GM15510 (cell line): Measurements from ENCODE around the gene YIF1B.

Source experiments
- POLR2A ChIP-seq: IDR thresholded peaks from 3 replicates; pipeline ENCODE4 v1.6.1; 2011; ENCODE audit warnings: borderline replicate concordance; ENCODE audit not compliant: insufficient read length; ENCODE audit errors: extremely low read depth

Gene YIF1B

DNA sequence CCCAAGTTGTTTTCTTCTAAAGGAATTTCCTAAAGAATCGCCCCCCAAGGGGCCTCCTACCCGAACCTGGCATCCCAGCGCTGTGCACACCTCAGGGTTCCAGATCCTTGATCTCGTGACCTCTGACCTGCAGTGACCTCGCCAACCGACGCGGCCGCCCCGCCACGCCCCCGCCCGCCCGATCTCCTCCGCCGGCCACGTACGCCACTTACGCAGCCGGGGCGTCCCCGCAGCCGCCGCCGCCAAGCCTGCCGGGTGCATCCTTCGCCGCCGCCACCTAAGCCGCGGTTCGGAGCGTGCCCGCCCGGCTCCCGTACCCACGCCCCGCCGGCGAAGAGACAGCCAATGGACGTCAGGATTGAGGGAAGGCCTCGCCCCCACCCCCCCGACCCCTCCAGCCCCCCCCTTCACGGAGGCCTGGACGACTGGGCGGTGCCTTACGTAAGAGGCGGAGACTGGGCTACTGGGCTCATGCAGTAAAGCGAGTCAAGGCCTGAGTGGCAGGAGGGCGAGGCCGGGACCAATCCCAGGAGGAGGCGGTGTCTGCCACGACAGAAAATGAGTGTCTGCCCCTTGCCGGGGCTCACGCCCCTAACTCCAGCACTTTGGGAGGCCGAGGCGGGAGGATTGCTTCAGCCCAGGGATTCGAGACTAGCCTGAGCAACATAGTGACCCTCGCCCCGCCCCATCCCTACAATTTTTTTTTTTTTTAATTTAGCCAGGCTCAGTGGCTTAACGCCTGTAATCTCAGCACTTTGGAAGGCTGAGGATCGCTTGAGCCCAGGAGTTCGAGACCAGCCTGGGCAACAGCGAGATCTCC, at the start of gene YIF1B:
TSS of gene YIF1B (minus strand) at position 291 of the 820 bp plus-strand sequence. CDS start at position 261, 30 bp downstream.
- peak; percentile 41 for TF ChIP-seq POLR2A

DNA sequence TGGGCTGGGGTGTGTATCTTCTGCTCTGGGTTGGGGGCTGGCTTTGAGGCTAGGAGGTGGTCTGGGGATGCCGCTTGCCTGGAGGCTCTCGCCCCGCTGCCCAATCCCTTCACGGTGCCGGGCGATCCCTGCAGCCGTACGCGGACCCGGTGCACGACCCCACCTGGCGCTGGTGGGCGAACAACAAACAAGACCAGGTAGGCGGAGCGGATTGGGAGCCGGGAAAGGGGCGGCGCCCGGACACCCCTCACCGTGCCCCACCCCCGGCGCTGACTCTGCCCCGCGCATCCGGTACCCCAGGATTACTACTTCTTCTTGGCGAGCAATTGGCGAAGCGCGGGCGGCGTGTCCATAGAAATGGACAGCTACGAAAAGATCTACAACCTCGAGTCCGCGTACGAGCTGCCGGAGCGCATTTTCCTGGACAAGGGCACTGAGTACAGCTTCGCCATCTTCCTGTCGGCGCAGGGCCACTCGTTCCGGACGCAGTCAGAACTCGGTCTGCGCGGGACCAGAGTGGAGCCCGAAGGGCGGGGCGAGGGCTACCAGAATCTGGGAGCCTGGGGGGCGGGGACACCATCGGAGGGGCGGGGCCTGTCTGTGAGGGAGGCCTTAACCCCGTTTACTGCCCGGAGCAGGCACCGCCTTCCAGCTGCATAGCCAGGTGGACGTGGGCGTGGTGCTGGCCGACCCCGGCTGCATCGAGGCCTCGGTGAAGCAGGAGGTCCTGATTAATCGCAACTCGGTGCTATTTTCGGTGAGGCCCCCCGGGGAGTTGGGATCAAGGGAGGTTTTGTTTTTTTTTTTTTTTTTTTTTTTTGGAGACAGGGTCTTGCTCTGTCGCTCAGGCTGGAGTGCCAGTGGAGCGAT, 46.6 kb upstream of the YIF1B start:
- TF ChIP-seq POLR2A, result peak; percentile 26

- no peak for TF ChIP-seq POLR2A
These were observed 45.9 kb upstream of the YIF1B start for GRCh38 chr19:38361633-38362075.

DNA sequence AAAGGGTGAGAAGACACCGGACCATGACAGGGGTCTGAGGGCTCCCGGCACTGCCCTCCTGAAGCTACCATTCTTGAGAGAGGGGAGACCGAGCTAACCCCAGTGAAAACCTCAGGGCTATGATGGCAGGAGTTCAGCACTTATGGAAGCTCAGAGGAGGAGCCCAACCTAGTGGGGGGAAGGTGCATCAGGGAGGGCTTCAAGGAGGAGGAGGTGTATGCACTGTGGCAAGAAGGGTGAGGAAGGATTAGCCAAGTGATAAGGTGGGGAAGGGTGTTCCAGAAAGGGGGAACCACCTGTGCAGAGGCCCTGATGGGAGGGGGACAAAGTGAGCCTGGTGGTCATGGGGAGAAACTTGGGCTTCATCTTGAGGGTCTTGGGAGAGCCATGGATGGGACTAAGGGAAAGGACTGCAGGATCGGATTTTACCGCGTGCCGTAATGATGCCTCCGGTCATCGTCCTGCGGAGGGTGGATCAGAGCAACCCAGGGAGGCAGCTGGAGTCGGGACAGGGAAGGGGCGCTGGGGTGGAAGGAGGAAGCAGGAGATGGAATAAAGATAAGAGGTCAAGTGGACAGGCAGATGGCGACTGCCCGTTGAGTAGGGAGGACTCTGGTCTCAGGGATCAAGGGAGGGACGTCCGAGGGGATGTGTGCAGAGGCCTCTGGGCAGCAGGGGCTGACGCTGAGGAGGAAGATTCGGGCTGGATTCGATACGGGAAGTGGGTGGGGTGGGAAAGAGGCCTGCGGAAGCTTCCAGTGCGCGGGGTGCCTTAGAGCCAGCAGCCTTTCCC, 45.3 kb upstream of the YIF1B start:
- TF ChIP-seq POLR2A, result no peak

DNA sequence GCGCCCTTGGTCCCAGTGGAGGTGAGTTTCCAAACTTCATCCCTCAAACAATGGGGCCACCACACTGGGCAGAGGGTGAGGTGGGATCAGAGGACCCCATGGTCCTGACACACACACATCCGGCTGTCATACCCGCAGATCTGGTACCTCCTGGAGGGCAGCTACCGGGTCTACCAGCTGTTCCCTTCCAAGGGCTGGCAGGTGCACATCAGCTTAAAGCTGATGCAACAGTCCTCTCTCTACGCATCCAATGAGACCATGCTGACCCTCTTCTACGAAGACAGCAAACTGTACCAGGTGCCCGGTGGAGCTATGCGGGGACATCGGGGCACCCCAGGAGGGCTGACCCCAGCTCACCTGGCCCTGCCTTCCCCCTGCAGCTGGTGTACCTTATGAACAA, 44.6 kb upstream of the YIF1B start:
- no peak for TF ChIP-seq POLR2A

DNA sequence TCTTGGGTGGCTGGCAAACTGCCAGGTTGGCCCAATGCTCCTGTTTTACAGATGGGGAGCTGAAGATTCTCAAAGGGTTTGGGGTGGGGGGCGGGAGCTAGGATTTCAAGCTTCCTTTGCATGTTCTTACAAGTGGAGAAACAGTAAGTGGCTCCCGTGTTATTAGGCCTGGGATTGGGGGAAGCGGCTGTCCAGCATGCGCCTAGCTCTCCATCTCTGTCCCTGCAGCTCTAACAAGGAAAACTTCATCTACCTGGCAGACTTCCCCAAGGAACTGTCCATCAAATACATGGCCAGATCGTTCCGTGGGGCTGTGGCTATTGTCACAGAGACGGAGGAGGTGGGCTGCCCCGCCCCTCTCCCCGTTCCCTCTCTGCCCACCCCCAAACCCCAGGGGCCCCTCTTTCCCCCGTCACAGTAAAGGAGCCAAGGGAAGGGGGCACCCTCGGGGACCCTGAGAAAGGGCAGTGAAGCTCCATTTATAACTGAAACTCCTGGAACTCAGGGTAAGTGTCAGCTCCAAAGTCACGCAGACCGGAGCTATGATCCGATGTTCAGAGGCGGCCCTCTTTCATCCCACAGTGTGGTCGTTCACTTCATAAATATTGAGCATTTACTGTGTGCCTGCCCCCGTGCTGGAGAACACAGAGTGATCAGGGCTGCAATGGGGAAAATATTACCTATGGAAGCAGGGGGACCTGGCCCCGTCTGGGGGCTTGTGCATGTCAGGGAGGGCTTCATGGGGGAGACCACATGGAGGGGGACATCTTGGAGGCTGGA, 43.7 kb upstream of the YIF1B start:
- TF ChIP-seq POLR2A, result no peak

- TF ChIP-seq POLR2A, result no peak
These were observed 42.3 kb upstream of the YIF1B start for GRCh38 chr19:38358071-38358470.

- TF ChIP-seq POLR2A, result no peak
These were observed 40.3 kb upstream of the YIF1B start for GRCh38 chr19:38355728-38356725.

DNA sequence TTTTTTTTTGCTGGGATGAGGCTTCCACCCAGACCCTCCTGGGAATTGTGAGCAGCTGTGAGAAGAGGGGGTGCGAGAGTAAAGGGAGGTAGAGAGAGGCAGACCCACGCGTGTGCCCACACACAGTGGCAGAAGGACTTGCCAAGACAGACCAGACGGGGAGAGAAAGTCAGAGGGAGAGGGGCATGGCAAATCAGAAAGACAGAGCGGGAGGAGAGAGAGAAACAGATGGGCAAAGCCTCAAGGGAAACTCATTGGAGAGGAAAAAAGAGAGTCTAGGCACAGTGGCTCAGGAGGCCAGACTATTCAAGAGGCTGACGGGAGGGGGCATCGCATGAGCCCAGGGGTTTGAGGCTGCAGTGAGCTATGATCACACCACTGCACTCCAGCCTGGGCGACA, 36.9 kb upstream of the YIF1B start:
- TF ChIP-seq POLR2A, result no peak

DNA sequence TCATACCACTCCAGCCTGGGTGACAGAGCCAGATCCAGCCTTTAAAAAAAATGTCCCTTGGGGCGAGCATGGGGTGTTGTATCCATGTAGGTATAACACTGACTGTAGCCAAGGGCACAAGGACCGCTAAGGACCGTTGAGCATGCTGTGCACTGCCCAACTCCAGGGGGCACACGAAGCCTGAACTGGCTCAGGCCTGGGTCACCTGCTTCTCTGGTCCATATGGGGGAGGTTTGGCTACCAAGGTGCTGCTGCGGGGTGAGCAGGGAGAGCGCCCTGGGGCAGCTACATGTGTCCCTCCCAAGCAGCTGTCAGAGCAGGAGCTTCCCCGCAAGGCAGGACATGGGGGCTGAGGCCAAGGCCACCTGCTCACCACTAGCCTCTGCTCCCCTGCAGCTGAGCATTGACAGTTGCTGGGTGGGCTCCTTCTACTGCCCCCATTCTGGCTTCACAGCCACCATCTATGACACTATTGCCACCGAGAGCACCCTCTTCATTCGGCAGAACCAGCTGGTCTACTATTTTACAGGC, 36.2 kb upstream of the YIF1B start:
- no peak for TF ChIP-seq POLR2A

GRCh38 chr19:38350883-38351282, 35.1 kb upstream of the YIF1B start:
- no peak for TF ChIP-seq POLR2A

- TF ChIP-seq POLR2A, result no peak
These were observed 31.1 kb upstream of the YIF1B start for GRCh38 chr19:38346837-38347236.

- no peak for TF ChIP-seq POLR2A
These were observed 25.2 kb upstream of the YIF1B start for GRCh38 chr19:38340927-38341326.
